Measurements from ENCODE around the gene DPM2.

Gene DPM2

GRCh38 chr9:127950513-127951289, 13.0 kb upstream of the DPM2 start:
- TF ChIP-seq TEAD4 (IDR thresholded peaks at IDR 0.05) (no peak), TCF12 (IDR thresholded peaks at IDR 0.05; ENCODE audit: low read depth) (no peak), REST (IDR thresholded peaks at IDR 0.05; ENCODE audit: low read depth) (no peak), CREB1 (IDR thresholded peaks at IDR 0.05; ENCODE audit: low read depth) (no peak), MAX (IDR thresholded peaks at IDR 0.05) (no peak), YY1 (IDR thresholded peaks at IDR 0.05; ENCODE audit: low read depth) (no peak), USF1 (IDR thresholded peaks at IDR 0.05) (no peak), EP300 (IDR thresholded peaks at IDR 0.05; ENCODE audit: borderline replicate concordance) (no peak), RAD21 (IDR thresholded peaks at IDR 0.05; ENCODE audit: low read depth) (no peak), NFIC (IDR thresholded peaks at IDR 0.05) (no peak), CEBPB (IDR thresholded peaks at IDR 0.05) (no peak), TAF1 (IDR thresholded peaks at IDR 0.05; ENCODE audit: low read depth) (no peak), ZBTB7A (IDR thresholded peaks at IDR 0.05; ENCODE audit: low read depth) (no peak), FOXM1 (IDR thresholded peaks at IDR 0.05; ENCODE audit: borderline replicate concordance, low read depth) (no peak), EGR1 (IDR thresholded peaks at IDR 0.05) (no peak)

GRCh38 chr9:127949827-127950512, 12.3 kb upstream of the DPM2 start:
- TF ChIP-seq REST (IDR thresholded peaks at IDR 0.05; ENCODE audit: low read depth) (no peak), EP300 (IDR thresholded peaks at IDR 0.05; ENCODE audit: borderline replicate concordance) (no peak), CEBPB (IDR thresholded peaks at IDR 0.05) (no peak), EGR1 (IDR thresholded peaks at IDR 0.05) (no peak), ZBTB7A (IDR thresholded peaks at IDR 0.05; ENCODE audit: low read depth) (no peak), USF1 (IDR thresholded peaks at IDR 0.05) (no peak), TAF1 (IDR thresholded peaks at IDR 0.05; ENCODE audit: low read depth) (no peak), MAX (IDR thresholded peaks at IDR 0.05) (no peak), CREB1 (IDR thresholded peaks at IDR 0.05; ENCODE audit: low read depth) (no peak), TCF12 (IDR thresholded peaks at IDR 0.05; ENCODE audit: low read depth) (no peak), TEAD4 (IDR thresholded peaks at IDR 0.05) (no peak), NFIC (IDR thresholded peaks at IDR 0.05) (no peak)

GRCh38 chr9:127947841-127948710, 10.4 kb upstream of the DPM2 start:
- TF ChIP-seq EP300 (IDR thresholded peaks at IDR 0.05; ENCODE audit: borderline replicate concordance) (no peak), CEBPB (IDR thresholded peaks at IDR 0.05) (no peak), RAD21 (IDR thresholded peaks at IDR 0.05; ENCODE audit: low read depth) (no peak), CREB1 (IDR thresholded peaks at IDR 0.05; ENCODE audit: low read depth) (no peak), MAX (IDR thresholded peaks at IDR 0.05) (no peak), NFIC (IDR thresholded peaks at IDR 0.05) (no peak), FOXM1 (IDR thresholded peaks at IDR 0.05; ENCODE audit: borderline replicate concordance, low read depth) (no peak), YY1 (IDR thresholded peaks at IDR 0.05; ENCODE audit: low read depth) (no peak), TAF1 (IDR thresholded peaks at IDR 0.05; ENCODE audit: low read depth) (no peak), USF1 (IDR thresholded peaks at IDR 0.05) (no peak), TEAD4 (IDR thresholded peaks at IDR 0.05) (no peak), TCF12 (IDR thresholded peaks at IDR 0.05; ENCODE audit: low read depth) (no peak), EGR1 (IDR thresholded peaks at IDR 0.05) (no peak)

GRCh38 chr9:127946728-127947127, 9.1 kb upstream of the DPM2 start:
- peak; percentile 58 for TF ChIP-seq USF1 (IDR thresholded peaks at IDR 0.05)
- no peak for TF ChIP-seq CEBPB (IDR thresholded peaks at IDR 0.05)
- no peak for TF ChIP-seq EGR1 (IDR thresholded peaks at IDR 0.05)
- no peak for TF ChIP-seq REST (IDR thresholded peaks at IDR 0.05; ENCODE audit: low read depth)
- no peak for TF ChIP-seq CREB1 (IDR thresholded peaks at IDR 0.05; ENCODE audit: low read depth)
- TF ChIP-seq MAX (IDR thresholded peaks at IDR 0.05), result no peak
